ENCODE data around the gene PID1.
"Not testable (repeated sequence)": the region's sequence is repeated elsewhere in the genome, so short reads cannot be mapped to it uniquely, and the experiment has no call there.

- not testable (repeated sequence) for TF ChIP-seq POLR2A, CTCF, POLR2AphosphoS5 (IDR thresholded peaks at IDR 0.05)
Observed at GRCh38 chr2:229076886-229077285, 194.2 kb downstream of the PID1 start.
